ENCODE data around the gene TNIK. TPM values are rescaled to one million over a fixed set of nuclear protein-coding genes. Genes with fewer than 3 reads are reported as not detected.
"Not testable (repeated sequence)": the region's sequence is repeated elsewhere in the genome, so short reads cannot be mapped to it uniquely, and the experiment has no call there.

The TNIK gene
- polyA plus RNA-seq, 3 donors: 18.0 to 22.5 (median 18.9) TPM

GRCh38 chr3:171454041-171454440 is 6.2 kb downstream of the TNIK start:
- DNase-seq (ENCODE audit: extremely low read depth in 1 of 11, low read depth in 9 of 11, low spot score in 4 of 11): peak in 4 of 11 donors; percentile 44 to 73 (median 66)

GRCh38 chr3:171453180-171453886 is 6.9 kb downstream of the TNIK start:
- no peak for DNase-seq (ENCODE audit: extremely low read depth in 1 of 11, low read depth in 9 of 11, low spot score in 4 of 11)

GRCh38 chr3:171452328-171452727 is 7.9 kb downstream of the TNIK start:
- no peak for DNase-seq (ENCODE audit: extremely low read depth in 1 of 11, low read depth in 9 of 11, low spot score in 4 of 11)

GRCh38 chr3:171451915-171452314 is 8.3 kb downstream of the TNIK start:
- no peak for DNase-seq (ENCODE audit: extremely low read depth in 1 of 11, low read depth in 9 of 11, low spot score in 4 of 11)

- DNase-seq (ENCODE audit: extremely low read depth in 1 of 11, low read depth in 9 of 11, low spot score in 4 of 11): not testable (repeated sequence)
Measured at GRCh38 chr3:171447579-171447891, 12.7 kb downstream of the TNIK start.

- no peak for DNase-seq (ENCODE audit: extremely low read depth in 1 of 11, low read depth in 9 of 11, low spot score in 4 of 11)
Measured at GRCh38 chr3:171446801-171447578, 13.2 kb downstream of the TNIK start.

- no peak for DNase-seq (ENCODE audit: extremely low read depth in 1 of 11, low read depth in 9 of 11, low spot score in 4 of 11)
Measured at GRCh38 chr3:171446301-171446700, 13.9 kb downstream of the TNIK start.

- no peak for DNase-seq (ENCODE audit: extremely low read depth in 1 of 11, low read depth in 9 of 11, low spot score in 4 of 11)
Measured at GRCh38 chr3:171445620-171446204, 14.5 kb downstream of the TNIK start.

- no peak for DNase-seq (ENCODE audit: extremely low read depth in 1 of 11, low read depth in 9 of 11, low spot score in 4 of 11)
Measured at GRCh38 chr3:171444001-171444690, 16.1 kb downstream of the TNIK start.

- DNase-seq (ENCODE audit: extremely low read depth in 1 of 11, low read depth in 9 of 11, low spot score in 4 of 11): no peak
Measured at GRCh38 chr3:171443211-171443957, 16.8 kb downstream of the TNIK start.

GRCh38 chr3:171442184-171442583 is 18.0 kb downstream of the TNIK start:
- DNase-seq (ENCODE audit: extremely low read depth in 1 of 11, low read depth in 9 of 11, low spot score in 4 of 11): no peak

- DNase-seq (ENCODE audit: extremely low read depth in 1 of 11, low read depth in 9 of 11, low spot score in 4 of 11): no peak
Measured at GRCh38 chr3:171441381-171441780, 18.8 kb downstream of the TNIK start.

GRCh38 chr3:171439996-171440395 is 20.2 kb downstream of the TNIK start:
- DNase-seq (ENCODE audit: extremely low read depth in 1 of 11, low read depth in 9 of 11, low spot score in 4 of 11): no peak

- no peak for DNase-seq (ENCODE audit: extremely low read depth in 1 of 11, low read depth in 9 of 11, low spot score in 4 of 11)
Measured at GRCh38 chr3:171437115-171437756, 23.0 kb downstream of the TNIK start.

GRCh38 chr3:171436380-171436779 is 23.8 kb downstream of the TNIK start:
- no peak for DNase-seq (ENCODE audit: extremely low read depth in 1 of 11, low read depth in 9 of 11, low spot score in 4 of 11)

- no peak for DNase-seq (ENCODE audit: extremely low read depth in 1 of 11, low read depth in 9 of 11, low spot score in 4 of 11)
Measured at GRCh38 chr3:171435757-171436156, 24.4 kb downstream of the TNIK start.

GRCh38 chr3:171435143-171435542 is 25.1 kb downstream of the TNIK start:
- DNase-seq (ENCODE audit: extremely low read depth in 1 of 11, low read depth in 9 of 11, low spot score in 4 of 11): no peak

- DNase-seq (ENCODE audit: extremely low read depth in 1 of 11, low read depth in 9 of 11, low spot score in 4 of 11): no peak
Measured at GRCh38 chr3:171432548-171432947, 27.7 kb downstream of the TNIK start.

- DNase-seq (ENCODE audit: extremely low read depth in 1 of 11, low read depth in 9 of 11, low spot score in 4 of 11): no peak
Measured at GRCh38 chr3:171431550-171431949, 28.7 kb downstream of the TNIK start.
